Measurements from ENCODE around the gene ATP2A3.

DNA sequence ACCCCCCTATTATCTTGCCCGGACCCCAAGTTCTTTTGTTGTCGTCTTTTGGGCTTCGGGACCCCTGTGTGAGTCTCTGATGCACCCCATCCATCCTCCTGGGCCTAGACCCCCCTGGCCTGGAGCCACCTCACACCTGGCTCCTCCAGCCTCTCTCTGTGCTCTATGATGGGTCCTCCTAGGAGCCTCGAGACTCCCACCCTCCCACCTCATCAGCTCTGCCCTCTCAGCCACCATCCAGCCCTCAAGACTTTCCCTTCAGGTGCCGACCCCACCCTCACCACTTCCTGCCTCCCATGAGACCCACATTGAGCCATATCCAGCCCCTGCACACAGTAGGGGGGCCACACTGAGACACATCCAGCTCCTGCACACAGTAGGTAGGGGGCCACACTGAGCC is 8.7 kb upstream of the ATP2A3 start:
- TF ChIP-seq, protein P1, sequence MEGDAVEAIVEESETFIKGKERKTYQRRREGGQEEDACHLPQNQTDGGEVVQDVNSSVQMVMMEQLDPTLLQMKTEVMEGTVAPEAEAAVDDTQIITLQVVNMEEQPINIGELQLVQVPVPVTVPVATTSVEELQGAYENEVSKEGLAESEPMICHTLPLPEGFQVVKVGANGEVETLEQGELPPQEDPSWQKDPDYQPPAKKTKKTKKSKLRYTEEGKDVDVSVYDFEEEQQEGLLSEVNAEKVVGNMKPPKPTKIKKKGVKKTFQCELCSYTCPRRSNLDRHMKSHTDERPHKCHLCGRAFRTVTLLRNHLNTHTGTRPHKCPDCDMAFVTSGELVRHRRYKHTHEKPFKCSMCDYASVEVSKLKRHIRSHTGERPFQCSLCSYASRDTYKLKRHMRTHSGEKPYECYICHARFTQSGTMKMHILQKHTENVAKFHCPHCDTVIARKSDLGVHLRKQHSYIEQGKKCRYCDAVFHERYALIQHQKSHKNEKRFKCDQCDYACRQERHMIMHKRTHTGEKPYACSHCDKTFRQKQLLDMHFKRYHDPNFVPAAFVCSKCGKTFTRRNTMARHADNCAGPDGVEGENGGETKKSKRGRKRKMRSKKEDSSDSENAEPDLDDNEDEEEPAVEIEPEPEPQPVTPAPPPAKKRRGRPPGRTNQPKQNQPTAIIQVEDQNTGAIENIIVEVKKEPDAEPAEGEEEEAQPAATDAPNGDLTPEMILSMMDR (IDR thresholded peaks at IDR 0.05): no peak
- TF ChIP-seq POLR2A (IDR thresholded peaks at IDR 0.05): no peak
